H1 (cell line): ENCODE data around the gene PKD2L2. TPM values are rescaled to one million over a fixed set of nuclear protein-coding genes. Genes with fewer than 3 reads are reported as not detected.

Source experiments
- USF2 ChIP-seq: IDR thresholded peaks from 2 replicates; pipeline ENCODE4 v1.6.1; 2011; ENCODE audit warnings: low read length, improper control_type of control experiment
- ZNF274 ChIP-seq: IDR thresholded peaks from 2 replicates; pipeline ENCODE4 v1.7.0; 2012; ENCODE audit warnings: low read length, borderline replicate concordance; ENCODE audit errors: extremely low read depth
- polyA plus RNA-seq, 7 experiments: library from polyadenylated mRNA; depleted of rRNA in 3 of 7; stranded (reverse) in 5 of 7; unstranded in 2 of 7; fragments of >200 nt in 5 of 7; fragments of 200-250 nt in 2 of 7; gene quantifications; 1 replicate in 5 of 7; 2 replicates in 1 of 7; 4 replicates in 1 of 7; pipeline versions ENCODE4 v1.2.1 to v1.2.3, GENCODE V29; 2011 to 2013; ENCODE audit warnings: missing spikeins in 2 of 7, mixed read lengths in 2 of 7
- total RNA-seq: library from RNA; stranded (reverse); fragmentation: NEBNext Ultra II Directional; extraction: Animal tissue kit (Norgen Biotek cat#: 25700); gene quantifications from 2 replicates; pipeline ENCODE4 v1.2.1, GENCODE V29; 2021

PKD2L2 gene
- total and polyA plus RNA-seq, 2 of the 8 experiments (the other 6 are each of a cell fraction or from before 2014, with no cell fraction given): not detected

- TF ChIP-seq ZNF274: no peak
- TF ChIP-seq USF2: no peak
Observed at GRCh38 chr5:137989419-137989818, 100.2 kb downstream of the PKD2L2 start (continued).

Other genes starting within 250 kb of the PKD2L2 start
- 10.5 and 13.7 TPM in 2 replicates for gene KLHL3, start 153.4 kb upstream of the PKD2L2 start, total RNA-seq
- 6.0 and 7.4 TPM in 2 replicates for gene KLHL3, start 153.4 kb upstream of the PKD2L2 start, polyA plus RNA-seq (2011; rRNA removed)
- 71.3 and 74.9 TPM in 2 replicates for gene HNRNPA0, start 135.1 kb upstream of the PKD2L2 start, total RNA-seq
- gene HNRNPA0, start 135.1 kb upstream of the PKD2L2 start, polyA plus RNA-seq (2011; rRNA removed): 22.0 and 31.6 TPM in 2 replicates
- gene MYOT, start 21.6 kb upstream of the PKD2L2 start, total RNA-seq: not detected in 2 replicates
- gene MYOT, start 21.6 kb upstream of the PKD2L2 start, polyA plus RNA-seq (2011; rRNA removed): not detected in 2 replicates
- gene FAM13B, start 143.6 kb downstream of the PKD2L2 start, total RNA-seq: 16.0 and 17.0 TPM in 2 replicates
- gene FAM13B, start 143.6 kb downstream of the PKD2L2 start, polyA plus RNA-seq (2011; rRNA removed): 4.9 and 6.4 TPM in 2 replicates
- 0.27 TPM in 1 of 2 replicates, not detected in the other for gene WNT8A, start 194.6 kb downstream of the PKD2L2 start, total RNA-seq
- gene WNT8A, start 194.6 kb downstream of the PKD2L2 start, polyA plus RNA-seq (2011; rRNA removed): 0.06 TPM in 1 of 2 replicates, not detected in the other
- 0.63 and 0.89 TPM in 2 replicates for gene NME5, start 250.0 kb downstream of the PKD2L2 start, total RNA-seq
- gene NME5, start 250.0 kb downstream of the PKD2L2 start, polyA plus RNA-seq (2011; rRNA removed): 0.46 and 0.48 TPM in 2 replicates